GM18858 (cell line): ENCODE results near the gene CCDC102B.
"Not testable (repeated sequence)": the region's sequence is repeated elsewhere in the genome, so short reads cannot be mapped to it uniquely, and the experiment has no call there.

ENCODE experiments used
- ATAC-seq: cut with Tn5 transposase; IDR thresholded peaks from one replicate; pipeline ENCODE4 v1.9.1; 2021; ENCODE audit not compliant: unreplicated experiment

The CCDC102B gene

DNA sequence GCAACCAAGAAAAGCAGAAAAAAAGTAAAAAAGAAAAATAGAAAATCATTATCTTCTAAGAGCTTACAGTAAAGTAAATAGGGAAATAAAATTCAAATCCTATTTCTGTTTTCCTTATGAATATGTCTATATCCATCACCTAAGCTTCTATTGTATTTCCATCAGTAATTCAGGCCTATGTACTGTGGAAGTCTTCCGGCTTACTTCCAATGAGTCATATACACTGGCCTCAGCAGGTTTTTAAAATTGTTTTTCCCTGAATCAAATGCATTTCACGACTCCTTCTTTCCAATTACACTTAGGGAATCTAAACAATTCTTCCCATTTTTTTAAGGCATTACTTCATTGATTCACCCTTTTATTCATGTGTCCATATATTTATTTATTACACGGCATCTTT, 164.7 kb downstream of the CCDC102B start:
- no peak for ATAC-seq

DNA sequence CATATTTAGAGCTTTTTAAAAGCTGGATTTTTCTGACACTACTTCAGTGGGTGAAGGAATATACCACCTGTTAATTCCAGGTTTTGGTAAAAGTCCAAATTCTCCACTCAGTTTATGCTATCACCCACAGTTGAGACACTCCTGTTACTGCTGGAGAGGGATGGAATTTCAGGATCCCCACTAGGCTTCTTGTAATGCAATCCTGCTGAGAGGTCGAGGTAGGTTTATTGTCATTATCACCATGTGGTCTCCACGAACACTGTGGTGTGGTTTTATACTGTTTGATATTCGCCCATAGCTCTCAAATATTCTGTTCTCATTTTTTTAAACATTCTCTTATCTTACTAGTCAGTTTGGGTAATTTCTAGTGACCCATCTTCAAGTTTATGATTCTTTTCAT, 167.9 kb downstream of the CCDC102B start:
- ATAC-seq: no peak

DNA sequence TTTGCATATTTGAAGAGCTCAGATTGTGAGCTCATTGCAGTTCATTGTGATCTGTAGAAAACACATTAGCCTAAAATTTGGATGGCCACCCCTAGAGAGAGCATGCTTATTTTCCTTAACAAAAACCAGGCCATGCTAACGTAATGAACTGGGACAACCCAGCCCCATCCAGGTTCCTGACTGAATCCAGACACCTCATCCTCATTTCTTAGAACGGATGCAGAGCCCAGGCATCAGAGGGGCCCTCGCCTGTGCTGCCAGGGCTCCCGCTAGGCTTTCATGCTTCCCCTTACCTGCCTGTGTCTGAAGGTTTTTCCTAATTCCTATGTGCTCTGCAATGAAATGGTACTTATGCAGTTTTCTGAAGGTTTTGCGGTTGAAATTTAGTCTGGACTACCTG, 171.1 kb downstream of the CCDC102B start:
- ATAC-seq: no peak

DNA sequence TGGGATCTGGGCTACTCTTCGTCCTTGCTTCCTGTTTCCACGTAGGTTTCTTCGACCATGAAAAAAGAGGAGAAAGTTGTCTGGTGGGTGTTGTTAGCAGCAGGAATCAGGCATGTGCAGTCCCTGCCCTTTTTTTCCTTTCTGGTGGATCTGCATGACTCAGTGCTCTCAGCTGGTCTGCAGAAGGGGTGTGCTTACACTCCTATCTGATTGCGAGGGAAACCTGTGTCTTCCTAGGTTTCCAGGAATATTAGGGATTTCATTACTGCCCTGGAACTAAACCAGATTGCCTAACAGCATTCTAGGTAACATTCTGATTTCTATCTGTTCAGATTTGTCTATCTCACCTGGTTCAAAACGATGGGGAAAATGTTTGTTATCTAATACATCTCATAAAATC, 174.3 kb downstream of the CCDC102B start:
- ATAC-seq: no peak

DNA sequence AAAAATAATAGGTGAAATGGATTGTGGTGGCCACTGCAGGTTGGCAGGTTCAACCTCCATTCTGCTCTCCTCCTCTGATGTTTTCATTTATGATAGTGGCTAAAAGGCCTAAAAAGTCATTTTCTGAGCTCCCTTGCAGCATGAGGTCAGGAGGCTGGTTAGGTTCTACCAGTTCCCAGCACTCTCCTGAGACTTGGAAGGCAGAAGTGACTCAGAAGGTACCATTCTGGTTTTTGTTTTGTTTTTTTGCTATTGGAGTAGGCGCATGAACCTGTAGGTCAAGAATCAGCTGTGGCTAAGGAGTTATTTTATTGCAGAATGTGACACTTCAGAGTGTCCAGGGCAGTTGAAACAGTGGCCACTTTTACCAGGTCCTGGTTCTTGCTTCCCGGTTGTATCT, 181.9 kb downstream of the CCDC102B start:
- ATAC-seq: no peak

- ATAC-seq: no peak
These were observed 185.2 kb downstream of the CCDC102B start for GRCh38 chr18:68983126-68983525.

- ATAC-seq: no peak
These were observed 186.5 kb downstream of the CCDC102B start for GRCh38 chr18:68984342-68984741.

GRCh38 chr18:68985172-68985820, 187.4 kb downstream of the CCDC102B start:
- ATAC-seq: peak; percentile 79

DNA sequence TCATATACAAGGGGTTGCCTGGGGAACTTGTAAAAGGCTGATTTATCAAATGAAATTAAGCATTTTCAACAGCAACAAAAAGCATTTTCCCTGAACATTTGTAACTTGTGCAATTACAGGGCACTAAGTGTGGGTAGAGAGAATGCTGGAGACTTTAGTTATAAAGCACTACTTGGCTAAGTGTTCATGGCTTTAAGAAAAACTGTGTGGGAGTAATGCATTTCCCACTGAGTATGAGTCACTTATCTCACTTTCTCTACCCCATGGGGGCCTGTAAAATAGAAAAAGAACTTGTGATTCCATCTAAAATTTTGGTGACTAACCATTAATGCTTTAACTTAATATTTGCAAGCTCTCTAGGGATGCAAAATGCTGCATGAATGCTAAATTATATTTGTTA, 193.4 kb downstream of the CCDC102B start:
- peak; percentile 59 for ATAC-seq

- ATAC-seq: peak; percentile 79
These were observed 195.0 kb downstream of the CCDC102B start for GRCh38 chr18:68992719-68993482.

DNA sequence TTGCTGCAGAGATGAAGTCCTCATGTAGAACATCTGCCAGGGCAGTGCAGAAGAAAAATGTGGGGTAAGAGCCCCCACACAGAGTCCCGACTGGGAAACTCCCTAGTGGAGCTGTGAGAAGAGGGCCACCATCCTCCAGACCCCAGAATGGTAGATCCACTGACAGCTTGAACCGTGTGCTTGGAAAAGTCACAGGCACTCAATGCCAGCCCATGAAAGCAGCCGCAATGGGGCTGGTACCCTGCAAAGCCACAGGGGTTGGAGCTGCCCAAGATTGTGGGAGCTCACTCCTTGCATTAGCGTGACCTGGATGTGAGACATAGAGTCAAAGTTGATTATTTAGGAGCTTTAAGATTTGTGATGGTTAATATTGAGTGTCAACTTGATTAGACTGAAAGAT, 197.8 kb downstream of the CCDC102B start:
- no peak for ATAC-seq

DNA sequence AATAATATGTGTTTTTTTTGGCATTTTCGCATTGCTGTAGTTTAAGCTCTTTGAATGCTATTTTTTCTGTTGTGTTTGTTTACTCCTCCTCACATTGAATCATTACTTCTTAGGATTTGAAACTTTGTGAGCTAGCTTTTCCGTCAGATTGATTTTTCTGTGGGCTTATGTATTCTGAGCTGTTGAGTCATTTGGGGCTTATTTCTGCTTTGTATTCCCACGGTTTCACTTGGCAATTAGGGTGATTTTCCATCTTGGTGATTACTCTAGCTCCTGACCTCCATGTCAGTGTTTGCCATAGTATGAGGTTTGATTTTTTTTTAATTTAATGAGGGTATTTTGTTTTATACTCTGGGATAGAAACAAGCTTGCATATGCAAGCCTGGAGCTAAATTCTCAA, 200.0 kb downstream of the CCDC102B start:
- no peak for ATAC-seq

- no peak for ATAC-seq
These were observed 202.5 kb downstream of the CCDC102B start for GRCh38 chr18:69000366-69000765.

DNA sequence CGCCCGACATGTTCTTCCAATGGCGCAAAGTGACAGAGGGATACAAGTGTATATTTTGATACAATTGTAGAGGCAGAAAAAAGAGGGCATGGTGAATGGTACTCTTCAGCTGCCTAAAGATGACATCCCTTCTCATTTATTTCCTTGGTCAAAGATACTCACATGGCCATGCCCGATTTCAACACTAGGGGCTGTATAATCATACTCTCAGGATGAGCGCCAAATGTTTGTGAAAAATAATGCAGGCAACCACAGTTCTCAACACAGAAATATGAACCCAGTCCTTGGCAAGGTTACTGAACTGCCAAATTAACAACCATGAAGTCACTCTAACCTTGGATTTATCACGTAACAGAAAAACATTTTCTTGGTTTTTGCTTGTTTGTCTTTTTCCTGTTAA, 204.4 kb downstream of the CCDC102B start:
- no peak for ATAC-seq

DNA sequence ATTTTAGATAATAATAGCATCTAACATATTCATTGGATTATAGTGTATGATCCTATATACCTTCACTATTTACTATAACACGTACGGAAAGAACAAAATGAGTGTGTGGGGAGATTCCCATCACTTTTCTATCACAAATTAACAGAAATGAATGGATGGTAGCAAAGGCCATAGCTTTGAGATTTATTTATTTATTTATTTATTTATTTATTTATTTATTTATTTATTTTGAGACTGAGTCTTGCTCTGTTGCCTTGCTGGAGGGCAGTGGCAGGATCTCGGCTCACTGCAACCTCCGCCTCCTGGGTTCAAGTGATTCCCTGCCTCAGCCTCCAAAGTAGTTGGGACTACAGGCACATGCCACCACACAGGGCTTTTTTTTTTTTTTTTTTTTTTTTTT, 208.3 kb downstream of the CCDC102B start:
- not testable (repeated sequence) for ATAC-seq

GRCh38 chr18:69008538-69008937, 210.7 kb downstream of the CCDC102B start:
- no peak for ATAC-seq

DNA sequence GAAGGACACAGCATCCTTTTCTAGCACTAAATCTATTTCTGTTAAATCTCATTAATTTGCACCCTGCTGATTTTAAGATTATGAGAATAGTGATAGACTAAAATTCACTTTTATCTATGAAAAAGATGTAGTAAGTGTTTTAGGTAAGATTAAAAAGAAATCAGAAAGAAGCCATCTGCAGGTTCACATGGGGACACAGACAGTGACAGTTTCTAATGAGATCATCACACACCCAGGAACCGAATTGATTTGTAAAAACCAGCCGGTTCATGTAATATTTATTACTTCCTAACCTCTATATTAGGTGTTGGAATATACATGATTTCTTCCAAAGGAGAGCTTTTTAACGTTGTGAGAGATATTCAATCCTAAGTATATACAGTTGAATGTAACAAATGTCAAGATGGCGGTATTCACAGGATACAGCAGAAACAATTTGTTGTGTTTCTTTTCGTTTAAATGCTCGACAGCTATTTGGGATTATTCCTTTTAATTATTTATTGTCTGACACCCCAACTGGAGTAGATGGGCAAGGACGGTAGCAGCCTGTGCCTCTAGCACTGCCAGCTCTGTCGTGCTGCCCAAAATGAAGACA, 223.4 kb downstream of the CCDC102B start:
- no peak for ATAC-seq

DNA sequence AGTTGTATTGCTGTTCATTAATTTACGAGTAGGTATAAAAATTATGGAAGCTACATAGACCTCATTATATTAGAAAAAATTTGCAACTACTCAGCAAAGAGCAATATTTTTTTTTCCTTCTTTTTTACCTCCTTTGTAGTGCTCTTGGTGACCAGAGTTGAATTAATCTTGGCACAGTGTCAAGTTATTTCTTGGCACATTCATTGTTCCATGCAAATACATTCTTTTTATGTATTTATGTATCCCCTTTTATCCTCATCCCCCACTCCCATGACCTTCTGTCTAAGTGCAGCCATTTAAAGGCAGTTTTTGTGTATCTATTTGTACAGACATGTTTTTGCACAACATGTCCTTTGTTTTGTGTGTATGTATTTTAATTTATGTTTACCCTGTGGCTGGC, 224.5 kb downstream of the CCDC102B start:
- no peak for ATAC-seq

GRCh38 chr18:69031571-69031970, 233.7 kb downstream of the CCDC102B start:
- ATAC-seq: no peak

DNA sequence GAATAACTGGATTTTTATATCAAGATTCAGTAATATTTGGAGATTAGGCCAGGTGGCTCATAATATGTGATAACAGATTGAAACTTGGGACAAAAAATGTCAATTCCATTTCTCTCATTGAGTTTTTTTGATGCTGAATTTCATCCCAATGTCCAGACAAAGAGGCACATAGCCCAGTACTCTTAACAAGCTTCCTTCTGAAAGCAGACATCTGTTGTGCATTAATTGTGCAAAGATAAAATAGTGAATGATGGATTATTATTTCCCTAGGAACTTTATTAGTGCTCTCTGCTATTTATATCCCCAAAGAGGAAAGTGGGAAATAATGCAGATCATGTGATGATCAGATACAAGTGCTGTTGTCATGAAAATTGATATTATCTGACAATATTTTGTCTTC, 234.1 kb downstream of the CCDC102B start:
- no peak for ATAC-seq

GRCh38 chr18:69035756-69036155, 237.9 kb downstream of the CCDC102B start:
- no peak for ATAC-seq

GRCh38 chr18:69044215-69044614, 246.3 kb downstream of the CCDC102B start:
- no peak for ATAC-seq
